DND-41 (cell line): ENCODE measurements around the gene IDH2.

ENCODE experiments used
- EZH2 ChIP-seq: IDR thresholded peaks from 3 replicates; pipeline ENCODE4 v1.6.1; 2012; ENCODE audit warnings: borderline replicate concordance, low read depth, mild to moderate bottlenecking, moderate library complexity, low read length, inconsistent platforms; ENCODE audit not compliant: severe bottlenecking
- TF ChIP-seq, protein P1 (sequence below): IDR thresholded peaks from 2 replicates; pipeline ENCODE4 v1.5.1; 2012; ENCODE audit warnings: borderline replicate concordance, low read length, moderate library complexity, mild to moderate bottlenecking; ENCODE audit not compliant: poor library complexity, severe bottlenecking; ENCODE audit errors: extremely low read depth

DNA sequence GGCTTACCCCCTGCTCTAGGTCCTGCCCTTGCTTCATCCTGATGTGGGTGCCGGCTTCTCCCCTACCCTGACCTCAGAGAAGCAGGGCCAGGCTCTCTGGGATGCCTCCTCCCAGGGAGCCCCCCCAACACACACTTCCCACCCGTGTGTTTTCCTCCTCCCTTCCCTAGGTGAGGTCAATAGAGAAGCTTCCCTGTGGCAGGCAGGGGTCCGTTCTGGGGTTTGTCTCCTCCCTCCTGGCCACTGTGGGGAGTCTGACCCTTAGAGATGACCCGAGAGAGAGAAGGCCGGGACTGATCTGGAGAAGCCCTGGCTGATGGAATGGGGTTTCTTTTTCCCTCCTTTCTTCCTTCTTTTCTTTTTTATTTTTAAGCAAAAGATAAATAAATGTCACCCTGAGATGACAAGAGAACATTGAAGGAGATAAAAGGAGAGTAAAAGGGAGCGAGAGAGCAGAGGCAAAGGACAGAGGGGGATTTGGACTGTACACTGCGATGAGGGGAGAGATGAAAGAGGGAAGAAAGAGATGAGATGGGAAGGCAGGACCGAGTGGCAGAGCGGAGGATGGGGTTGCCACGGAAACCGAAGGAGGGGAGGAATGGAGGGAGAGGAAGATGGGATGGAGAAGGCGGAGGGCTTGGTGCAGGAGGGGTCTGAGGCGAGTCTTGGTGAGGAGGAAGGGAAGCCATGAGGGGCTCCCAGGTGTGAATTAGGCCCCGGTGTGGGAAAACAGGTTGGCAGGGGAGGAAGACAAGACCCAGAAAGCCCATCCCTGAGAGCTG, 48.4 kb downstream of the IDH2 start:
- TF ChIP-seq, protein P1, sequence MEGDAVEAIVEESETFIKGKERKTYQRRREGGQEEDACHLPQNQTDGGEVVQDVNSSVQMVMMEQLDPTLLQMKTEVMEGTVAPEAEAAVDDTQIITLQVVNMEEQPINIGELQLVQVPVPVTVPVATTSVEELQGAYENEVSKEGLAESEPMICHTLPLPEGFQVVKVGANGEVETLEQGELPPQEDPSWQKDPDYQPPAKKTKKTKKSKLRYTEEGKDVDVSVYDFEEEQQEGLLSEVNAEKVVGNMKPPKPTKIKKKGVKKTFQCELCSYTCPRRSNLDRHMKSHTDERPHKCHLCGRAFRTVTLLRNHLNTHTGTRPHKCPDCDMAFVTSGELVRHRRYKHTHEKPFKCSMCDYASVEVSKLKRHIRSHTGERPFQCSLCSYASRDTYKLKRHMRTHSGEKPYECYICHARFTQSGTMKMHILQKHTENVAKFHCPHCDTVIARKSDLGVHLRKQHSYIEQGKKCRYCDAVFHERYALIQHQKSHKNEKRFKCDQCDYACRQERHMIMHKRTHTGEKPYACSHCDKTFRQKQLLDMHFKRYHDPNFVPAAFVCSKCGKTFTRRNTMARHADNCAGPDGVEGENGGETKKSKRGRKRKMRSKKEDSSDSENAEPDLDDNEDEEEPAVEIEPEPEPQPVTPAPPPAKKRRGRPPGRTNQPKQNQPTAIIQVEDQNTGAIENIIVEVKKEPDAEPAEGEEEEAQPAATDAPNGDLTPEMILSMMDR = no peak
- no peak for TF ChIP-seq EZH2
